ENCODE data around the gene PWWP2B.
"Not testable (repeated sequence)": the region's sequence is repeated elsewhere in the genome, so short reads cannot be mapped to it uniquely, and the experiment has no call there.

The PWWP2B gene

DNA sequence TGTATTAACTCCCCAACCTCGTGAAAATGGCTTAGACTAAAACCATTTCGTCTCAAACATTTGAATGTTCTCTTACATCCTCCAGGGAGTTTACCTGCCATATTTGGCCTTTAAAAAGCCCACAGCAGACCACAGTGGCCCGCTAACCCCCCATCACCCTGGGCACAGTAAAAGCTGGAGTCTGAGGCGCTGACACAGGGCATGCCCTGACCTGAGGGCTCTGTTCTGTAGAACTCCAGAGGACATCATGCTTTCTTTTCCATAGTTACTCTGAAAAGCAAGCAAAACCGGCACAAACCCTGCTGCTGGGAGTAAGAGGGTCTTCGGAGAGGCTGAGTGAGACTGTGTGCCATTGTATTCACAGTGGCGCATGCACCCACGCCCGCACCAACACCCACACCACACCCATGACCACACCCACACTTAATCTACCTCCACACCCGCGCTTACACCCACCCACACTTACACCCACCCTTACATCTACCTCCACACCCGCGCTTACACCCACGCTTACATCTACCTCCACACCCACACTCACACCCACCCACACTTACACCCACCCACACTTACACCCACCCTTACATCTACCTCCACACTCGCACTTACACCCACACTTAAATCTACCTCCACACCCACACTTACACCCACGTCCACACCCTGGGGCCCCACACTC, 32.9 kb upstream of the PWWP2B start:
- no peak for DNase-seq

DNA sequence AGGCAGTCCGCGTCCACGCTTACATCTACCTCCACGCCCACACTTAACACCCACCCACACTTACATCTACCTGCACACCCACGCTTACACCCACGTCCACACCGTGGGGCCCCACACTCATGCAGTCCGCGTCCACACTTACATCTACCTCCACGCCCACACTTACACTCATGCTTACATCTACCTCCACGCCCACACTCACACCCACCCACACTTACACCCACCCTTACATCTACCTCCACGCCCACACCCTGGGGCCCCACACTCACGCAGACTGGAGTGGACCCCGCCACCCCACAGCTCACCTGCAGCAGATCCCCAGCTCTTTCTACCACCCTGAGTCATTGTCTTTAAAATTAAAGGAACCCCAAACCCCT, 32.4 kb upstream of the PWWP2B start:
- no peak for DNase-seq

DNA sequence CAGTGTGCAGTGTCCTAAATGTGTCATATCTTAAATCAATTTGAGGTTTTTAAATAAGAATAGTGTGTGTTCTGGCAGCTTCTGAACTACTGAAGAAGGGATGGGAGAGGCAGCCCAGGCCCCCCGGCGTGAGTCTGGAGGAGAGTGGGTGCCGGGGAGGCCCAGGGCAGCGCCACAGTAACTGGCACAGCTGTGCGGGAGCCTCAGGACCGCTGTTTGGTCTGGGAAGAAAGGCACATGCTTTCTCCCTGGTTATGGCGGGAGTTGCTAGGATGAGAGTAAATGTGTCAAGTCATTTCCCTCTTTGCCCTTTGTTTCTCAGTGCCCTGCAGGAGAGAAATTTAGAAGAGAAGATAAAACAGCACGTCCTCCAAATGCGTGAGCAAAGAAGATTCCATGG, 31.9 kb upstream of the PWWP2B start:
- DNase-seq = no peak

DNA sequence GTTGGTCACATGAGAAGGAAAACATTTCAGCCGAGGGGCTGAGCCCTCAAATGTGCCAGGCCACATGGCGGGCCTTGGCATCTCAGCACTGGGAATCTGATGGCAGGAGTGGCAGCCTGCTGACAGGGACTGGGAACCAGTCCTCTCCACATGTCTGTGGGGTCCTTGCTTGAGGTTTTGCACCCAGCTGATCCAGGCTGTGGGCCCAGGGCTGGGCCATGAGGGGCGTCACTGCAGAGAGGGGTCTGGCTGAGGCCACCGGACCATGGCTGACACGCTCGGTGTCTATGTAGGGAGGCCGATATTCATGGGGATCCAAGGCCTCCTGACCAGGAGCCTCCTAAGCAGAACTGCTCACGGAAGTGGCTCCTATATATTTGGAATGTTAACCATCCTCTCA, 31.0 kb upstream of the PWWP2B start:
- no peak for DNase-seq

DNA sequence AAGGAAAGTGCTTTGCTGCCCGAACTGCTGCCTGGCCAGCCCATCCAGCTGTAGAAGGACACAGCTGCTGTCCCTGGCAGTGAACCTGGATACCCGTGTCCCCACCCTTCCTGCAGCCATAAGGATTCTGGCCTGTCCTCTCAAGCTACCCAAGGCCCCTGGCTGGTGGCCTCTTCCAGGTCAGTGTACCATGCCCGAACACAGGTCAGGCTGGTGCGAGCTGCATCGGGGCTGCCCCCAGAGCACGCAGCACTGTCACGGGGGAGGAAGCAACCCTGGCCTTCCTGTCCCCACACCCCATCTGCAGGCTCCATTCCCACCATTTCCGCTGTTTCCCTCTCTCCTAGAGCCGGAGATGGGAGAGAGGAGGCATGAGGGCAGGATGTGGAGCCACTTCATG, 30.5 kb upstream of the PWWP2B start:
- DNase-seq = no peak

DNA sequence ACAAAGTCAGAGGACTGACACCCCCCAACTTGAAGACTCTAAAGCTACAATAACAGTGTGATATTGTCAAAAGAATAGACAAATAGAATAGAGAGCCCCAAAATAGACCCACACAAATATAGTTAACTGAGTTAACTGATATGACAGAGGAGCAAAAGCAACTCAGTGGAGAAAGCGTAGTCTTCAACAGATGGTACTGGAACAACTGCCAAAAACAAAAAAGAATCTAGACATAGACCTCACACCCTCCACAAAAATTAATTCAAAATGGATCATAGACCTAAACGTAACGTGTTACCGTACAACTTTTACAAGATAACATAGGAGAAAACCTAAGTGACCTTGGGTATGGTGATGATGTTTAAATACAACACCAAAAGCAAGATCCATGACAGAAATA, 28.6 kb upstream of the PWWP2B start:
- DNase-seq = no peak

DNA sequence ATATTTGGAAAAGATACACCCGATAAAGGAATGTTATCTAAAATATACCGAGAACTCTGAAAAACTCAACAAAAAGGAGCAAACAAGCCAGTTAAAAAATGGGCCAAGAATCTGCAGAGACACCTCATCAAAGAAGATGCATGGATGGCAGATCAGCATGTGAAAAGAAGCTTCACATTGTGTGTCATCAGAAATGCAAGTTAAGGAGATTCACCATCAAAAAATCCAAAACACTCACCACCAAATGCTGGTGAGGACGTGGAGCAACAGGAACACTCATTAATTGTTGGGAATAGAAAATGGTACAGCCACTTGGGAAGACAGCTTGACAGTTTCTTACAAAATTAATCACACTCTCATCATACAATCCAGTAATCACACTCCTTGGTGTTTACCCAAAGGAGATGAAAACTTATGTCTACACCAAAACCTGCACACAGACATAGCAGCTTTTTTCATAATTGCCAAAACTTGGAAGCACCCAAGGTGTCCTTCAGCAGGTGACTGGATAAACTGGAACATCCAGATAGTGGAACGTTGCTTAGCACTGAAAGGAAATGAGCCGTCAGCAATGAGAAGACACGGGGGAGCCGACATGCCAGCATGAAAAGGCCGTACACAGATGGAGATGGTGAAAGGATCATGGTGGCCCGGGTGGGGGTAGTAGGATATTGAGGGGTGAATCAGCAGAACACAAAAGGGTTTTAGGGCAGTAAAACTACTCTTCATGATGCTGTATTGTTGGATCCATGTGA, 27.9 kb upstream of the PWWP2B start:
- DNase-seq = no peak

DNA sequence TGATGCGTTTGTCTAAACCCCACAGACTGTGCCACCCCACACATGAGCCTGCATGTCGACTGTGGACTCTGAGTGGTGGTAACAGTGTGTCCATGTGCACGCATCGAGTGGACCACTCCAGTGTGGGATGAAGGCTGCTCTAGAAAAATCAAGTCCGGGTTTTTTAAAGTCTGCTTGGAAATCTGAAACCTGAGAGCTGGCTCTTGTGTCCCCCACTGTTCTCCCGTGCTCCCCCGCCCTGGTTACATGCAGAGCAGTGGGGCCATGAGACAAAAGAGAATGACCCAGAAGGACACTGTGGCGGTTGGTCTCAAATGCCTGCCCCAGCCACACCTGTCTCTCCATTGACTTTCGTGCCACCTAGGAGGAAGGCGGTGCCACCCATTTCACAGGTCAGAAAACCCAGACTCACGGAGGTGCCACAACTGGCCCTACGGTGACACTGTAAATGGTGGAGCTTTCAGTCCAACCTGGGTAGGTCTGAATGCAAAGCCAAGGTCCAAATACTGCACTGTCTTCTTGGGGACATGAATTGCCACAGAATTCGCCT, 27.3 kb upstream of the PWWP2B start:
- no peak for DNase-seq

DNA sequence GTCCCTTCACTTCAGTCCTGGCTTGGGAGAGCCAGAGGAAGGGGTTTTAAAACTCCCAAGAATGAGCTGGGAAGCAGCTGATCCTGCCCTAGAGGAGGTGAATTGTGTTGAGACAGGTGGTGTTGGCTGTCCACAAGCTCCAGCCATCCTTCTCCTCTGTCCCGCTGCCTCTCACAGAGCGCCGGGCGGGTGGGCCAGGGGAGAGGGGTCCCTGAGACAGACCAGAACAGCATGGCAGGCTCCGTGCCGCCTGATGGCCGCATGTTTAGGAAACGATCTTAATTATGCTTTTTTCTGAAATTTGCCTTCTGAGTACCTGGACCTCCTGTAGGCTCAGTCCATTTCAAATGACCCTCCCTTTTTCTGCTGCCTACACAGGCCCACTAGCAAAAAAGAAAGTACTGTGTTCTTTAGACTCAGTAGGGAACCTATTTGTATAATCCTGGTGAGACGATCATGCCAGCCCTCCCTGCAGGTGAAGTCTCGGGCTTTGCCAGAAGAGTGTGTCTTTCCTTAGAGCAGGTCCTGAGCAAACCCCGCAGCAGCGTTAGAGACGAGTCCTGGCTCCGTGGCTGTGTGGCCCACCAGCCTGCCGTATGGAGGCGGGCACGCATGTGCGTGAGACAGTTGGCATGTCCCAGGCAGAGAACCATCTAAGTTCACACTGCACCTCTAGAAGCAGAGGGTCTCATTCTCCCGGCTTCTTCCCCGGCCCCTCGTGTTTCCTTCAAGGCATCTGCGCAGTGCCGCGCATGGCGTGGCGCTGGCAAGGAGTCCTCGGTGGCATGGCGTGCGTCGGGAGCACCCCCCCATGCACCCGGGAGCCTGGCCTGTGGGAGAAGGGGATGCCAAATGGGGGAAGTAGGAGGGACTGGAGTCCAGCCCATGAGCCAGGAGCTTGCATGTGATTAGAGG, 26.3 kb upstream of the PWWP2B start:
- DNase-seq = no peak

DNA sequence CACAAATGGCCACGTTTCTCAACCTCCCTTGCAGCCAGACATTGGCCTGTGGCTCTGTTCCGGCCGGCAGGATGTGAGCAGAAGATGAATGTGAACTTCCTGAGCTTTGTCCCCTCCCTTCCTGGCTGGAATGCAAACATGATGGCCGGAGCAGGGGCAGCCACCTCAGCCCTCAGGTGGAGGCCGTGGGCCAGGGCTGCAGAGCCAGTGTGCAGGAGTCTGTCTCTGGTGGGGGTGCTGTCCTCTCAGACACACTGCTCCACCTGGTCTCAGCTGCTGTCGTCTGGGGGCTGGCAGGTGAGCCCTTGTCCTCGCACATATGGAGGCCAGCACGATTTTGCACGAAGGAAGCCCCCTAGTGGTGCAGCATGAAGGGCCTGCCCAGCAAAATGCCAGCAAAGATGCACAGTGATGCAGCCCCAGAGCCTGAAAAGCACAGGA, 25.3 kb upstream of the PWWP2B start:
- no peak for DNase-seq

DNA sequence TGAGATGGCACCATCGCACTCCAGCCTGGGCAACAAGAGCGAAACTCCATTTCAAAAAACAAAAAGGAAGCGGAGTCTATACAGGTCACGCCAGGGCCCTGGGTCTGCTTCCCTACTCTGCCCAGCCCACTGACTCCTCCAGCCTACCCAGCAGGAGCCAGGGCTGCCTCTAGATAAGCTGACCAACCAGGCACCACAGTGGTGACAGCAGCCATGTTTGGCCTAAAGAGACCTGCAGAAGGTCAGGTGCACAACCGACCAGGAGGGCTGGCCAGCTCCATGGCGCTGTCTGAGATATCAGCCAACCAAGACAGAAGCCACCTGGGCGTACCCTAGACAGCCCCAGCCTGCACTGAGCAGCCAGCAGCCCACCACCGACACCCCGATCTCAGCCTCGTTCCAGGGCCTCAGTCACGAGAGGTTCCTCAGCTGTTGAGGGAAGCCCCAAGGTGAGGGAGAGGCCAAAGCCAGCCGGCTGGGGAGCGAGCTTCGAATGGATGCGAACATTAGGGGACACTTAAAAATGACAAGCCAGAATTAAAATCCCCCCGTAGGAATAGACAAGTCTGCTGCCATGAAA, 24.4 kb upstream of the PWWP2B start:
- no peak for DNase-seq

DNA sequence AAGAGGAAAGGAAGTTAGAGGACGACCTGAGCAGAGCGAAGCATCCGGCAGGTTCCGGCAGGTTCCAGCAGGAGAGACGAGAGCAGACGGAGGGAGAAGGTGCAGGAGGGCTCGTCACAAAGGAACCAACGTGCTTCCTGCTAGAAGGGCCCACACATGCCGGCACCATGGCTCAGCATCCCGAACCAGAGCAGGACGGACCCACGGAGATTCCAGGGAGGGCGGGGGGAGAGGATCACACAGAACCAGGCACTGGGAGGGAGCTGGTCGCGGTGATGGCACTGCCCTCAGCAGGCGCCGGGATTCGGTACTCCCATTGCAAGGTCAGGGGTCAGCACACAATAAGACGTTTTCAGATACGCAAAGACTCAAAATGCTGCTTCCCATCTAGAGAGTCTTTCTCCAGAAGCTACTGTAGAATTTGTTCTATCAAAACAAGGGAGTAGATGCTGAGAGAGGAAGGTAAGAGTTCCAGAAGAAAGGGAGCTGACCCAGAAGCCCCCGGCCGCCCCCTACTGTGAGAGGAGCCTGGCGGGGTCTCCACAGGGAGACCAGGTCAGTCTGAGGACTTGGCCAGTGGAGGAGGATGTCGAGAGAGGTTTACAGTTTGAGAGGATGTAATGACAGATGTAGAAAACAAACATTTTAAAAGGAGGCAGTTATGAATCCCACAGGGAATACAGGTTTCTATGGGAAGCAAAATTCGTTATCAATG, 23.6 kb upstream of the PWWP2B start:
- DNase-seq = no peak

DNA sequence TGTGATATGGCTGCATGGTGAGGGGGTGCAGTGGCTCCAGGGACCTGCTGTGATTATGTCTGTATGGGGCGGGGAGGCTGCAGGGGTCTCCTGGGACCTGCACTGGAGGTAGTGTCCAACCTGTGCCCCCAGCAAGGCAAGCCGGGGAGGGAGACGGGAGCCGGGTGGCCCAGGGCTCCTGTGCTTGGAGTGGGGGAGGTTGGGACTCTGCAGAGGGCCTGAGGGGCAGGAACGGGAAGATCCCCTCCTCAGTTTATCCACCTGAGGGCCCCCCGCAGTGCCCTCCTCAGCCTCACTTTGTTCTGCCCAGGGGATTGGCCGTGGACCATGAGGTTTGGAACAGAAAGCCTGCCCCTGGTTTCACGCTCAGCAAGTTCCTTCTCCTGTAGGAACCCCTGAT, 22.8 kb upstream of the PWWP2B start:
- DNase-seq = no peak

DNA sequence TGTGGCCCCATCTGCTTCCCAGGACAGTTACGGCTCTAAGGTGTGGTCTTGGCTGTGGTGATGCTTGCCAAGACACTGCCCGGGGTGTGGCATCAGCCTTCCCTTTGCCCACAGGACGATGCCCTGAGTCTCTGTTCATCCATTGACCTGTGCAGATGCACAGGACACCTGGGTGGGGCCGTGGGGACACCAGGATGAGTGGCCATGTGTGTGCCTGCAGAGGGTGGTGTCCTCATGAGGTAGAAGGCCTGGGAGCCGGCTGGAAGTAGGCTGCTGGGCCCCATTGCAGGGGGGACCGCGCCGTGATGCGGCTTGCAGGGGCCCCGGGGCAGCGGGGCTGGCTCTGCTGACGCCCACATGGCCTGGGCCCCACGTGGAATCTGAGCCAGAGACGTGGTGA, 22.4 kb upstream of the PWWP2B start:
- no peak for DNase-seq

DNA sequence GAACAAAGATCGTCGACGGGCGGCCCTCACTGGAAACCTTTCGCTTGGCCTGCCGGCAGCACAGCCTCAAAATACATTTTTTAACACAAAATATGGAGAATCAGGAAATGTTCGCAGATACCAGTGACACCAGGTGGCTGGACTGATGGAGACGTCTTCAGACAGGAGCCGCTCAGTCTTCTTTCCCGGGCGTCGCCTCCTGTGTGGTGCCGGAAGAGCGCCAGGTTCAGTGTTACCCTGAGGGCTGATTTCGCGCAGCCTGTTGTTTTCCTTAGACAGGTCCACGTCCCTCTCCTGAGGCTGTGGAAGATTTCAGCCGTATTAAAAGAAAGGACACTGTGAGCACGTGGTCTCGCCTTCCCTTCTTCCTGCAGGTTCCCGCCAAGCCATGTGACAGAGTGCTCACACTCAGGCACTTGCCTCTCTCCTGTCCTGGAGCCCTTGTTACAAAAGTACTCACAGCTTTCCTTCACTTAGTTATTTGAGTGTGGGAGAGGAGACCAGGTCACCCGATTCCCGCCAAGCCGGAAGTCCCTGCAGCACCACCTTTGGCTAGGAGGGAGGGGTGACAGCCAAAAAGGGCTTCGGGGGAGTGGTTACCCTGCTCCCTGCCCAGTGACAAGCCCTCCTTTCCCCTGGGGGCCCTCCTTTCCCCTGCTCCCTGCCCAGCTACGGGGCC, 21.7 kb upstream of the PWWP2B start:
- DNase-seq = no peak

DNA sequence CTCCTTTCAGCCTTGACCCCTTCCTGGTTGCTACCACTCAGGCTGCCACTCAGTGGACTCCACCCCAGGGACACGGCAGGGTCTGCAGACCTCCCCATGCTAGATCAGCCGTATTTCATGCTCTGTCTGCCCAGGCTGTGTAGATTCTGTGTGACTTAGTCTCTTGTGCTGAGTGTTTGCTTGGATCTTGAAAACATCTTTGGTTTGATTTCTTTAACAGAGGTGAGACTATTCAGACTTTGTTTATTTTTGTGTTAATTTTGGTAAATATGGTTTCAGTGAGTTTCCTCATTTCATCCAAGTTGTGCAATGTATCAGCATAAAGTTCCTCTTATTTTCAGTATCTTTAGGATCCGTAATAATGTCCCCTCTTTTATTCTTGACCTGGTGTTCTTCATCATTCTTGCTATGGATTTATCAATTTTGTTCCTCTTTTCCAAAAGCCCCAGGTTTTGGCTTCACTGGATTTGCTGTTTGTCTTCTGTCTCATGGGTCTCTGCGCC, 21.2 kb upstream of the PWWP2B start:
- no peak for DNase-seq

DNA sequence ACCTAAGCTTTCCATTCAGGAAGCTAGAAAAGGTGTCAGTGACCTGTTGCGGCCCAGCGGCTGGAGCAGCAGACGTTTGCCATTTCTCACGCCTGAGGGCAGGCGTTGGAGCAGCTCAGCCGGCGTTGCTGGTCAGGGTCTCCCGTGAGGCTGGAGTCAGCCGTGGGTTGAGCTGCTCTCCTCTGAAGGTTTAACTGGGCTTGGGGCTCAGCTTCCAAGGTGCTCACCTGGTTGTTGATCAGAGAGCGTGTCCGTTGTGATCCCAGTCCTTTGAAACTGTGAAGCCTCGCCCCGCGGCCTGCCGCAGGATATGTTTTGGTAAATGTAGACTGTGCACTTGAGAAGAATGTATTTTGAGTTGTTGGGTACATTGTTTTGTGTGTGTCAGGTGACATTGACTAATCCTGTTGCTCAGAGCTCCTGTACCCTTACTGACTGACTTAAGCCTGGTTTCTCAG, 20.6 kb upstream of the PWWP2B start:
- no peak for DNase-seq

DNA sequence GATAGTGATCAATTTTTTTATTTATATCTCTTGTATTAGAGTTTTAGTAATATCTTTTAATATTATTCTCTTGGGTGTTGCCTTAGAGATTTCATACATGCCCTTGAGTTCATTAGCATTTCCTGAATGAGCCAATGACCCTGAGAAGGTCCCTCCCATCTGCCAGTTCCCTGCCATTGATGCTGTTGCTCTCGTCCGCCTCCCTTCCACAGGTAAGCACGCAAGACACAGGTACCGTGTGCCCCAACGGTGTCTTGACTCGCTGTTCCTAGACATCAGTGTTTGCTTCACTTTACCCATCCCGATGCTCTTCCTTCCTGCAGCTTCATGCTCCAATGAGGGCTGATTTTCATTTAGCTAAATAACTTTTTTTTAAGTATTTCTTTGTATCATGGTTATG, 19.7 kb upstream of the PWWP2B start:
- no peak for DNase-seq

DNA sequence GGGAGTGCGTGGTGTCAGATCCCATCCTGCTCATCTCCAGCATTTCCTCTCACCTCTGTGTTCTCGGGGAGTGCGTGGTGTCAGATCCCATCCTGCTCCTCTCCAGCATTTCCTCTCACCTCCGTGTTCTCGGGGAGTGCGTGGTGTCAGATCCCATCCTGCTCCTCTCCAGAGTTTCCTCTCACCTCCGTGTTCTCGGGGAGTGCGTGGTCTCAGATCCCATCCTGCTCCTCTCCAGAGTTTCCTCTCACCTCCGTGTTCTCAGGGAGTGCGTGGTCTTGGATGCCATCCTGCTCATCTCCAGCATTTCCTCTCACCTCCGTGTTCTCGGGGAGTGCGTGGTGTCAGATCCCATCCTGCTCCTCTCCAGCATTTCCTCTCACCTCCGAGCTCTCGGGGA, 18.0 kb upstream of the PWWP2B start:
- DNase-seq = not testable (repeated sequence)

DNA sequence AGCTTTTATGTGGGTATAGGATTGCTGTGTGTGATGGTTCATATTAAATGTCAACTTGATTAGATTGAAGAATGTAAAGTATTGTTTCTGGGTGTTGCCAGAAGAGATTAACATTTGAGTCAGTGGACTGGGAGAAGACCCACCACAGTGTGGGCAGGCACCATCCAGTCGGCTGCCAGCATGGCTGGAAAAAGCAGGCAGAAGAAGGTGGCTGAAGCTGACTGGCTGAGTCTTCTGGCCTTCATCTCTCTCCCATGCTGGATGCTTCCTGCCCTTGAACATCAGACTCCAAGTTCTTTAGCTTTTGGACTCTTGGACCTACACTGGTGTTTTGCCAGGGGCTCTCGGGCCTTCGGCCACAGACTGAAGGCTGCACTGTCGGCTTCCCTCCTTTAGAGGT, 16.0 kb upstream of the PWWP2B start:
- not testable (repeated sequence) for DNase-seq

DNA sequence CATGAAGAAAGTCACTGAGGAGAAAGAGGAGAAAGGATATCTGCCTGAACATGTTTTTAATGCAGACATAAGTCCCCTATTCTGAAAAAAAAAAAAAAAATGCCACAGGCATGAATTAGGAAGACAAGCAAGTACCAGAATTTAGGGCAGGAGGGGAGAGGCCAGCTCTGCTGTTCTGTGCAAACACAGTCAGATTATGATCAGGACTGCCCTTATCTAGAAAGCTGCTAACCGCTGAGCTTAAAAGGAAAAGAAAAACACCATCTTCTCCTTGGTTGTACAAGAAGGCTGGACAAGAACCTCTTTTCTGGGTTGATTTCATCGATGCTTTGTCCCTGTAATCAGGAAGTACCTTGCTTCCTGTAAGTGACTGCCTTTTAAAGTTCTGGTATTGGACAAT, 15.3 kb upstream of the PWWP2B start:
- no peak for DNase-seq
